Adrenal gland (tissue), 12 donors: ENCODE measurements around the gene ADAT3. TPM values are rescaled to one million over a fixed set of nuclear protein-coding genes. Genes with fewer than 3 reads are reported as not detected.

ENCODE experiments used
- DNase-seq, 7 donors: peaks; one replicate each; pipeline ENCODE4 v3.0.0-alpha.2; 2019 to 2020
- H3K27ac ChIP-seq, 5 donors: fragments of 200-600 bp; sonication (generic) in 4 of 5; 1 replicate in 3 of 5; 2 replicates in 2 of 5; pipeline versions ENCODE4 v1.5.1 to v1.8.0; 2016 to 2020; ENCODE audit warnings: mild to moderate bottlenecking in 1 of 5
- H3K27me3 ChIP-seq: fragments of 200-600 bp; 2 replicates; pipeline ENCODE4 v1.8.0; 2021
- H3K36me3 ChIP-seq, 2 donors: fragments of 200-600 bp; replicated peaks in 1 of 2; 1 replicate in 1 of 2; 2 replicates in 1 of 2; pipeline versions ENCODE4 v1.5.1 to v1.8.0; 2018 to 2022
- H3K4me1 ChIP-seq, 2 donors: fragments of 200-600 bp; replicated peaks in 1 of 2; 1 replicate in 1 of 2; 2 replicates in 1 of 2; pipeline versions ENCODE4 v1.5.1 to v1.8.0; 2018 to 2021
- H3K4me3 ChIP-seq, 4 donors: fragments of 200-600 bp; sonication (generic) in 3 of 4; one replicate each; pipeline ENCODE4 v1.5.1; 2016 to 2018
- H3K9me3 ChIP-seq, 3 donors: fragments of 200-600 bp; sonication (generic) in 1 of 3; replicated peaks in 1 of 3; 1 replicate in 2 of 3; 2 replicates in 1 of 3; pipeline versions ENCODE4 v1.5.1 to v1.8.0; 2016 to 2021
- CTCF ChIP-seq, 6 experiments: fragments of 450-650 bp in 4 of 6; fragments of 200-600 bp in 2 of 6; sonication (generic) in 1 of 6; IDR thresholded peaks; 1 replicate in 5 of 6; 2 replicates in 1 of 6; pipeline versions ENCODE4 v1.5.1 to v1.8.0; 2016 to 2021; ENCODE audit warnings: antibody characterized with exemption in 6 of 6, mild to moderate bottlenecking in 2 of 6, moderate library complexity in 1 of 6
- POLR2A ChIP-seq, 2 donors: fragments of 450-650 bp; IDR thresholded peaks; one replicate each; pipeline ENCODE4 v1.6.1; 2017; ENCODE audit warnings: antibody characterized with exemption in 2 of 2, mild to moderate bottlenecking in 2 of 2, moderate library complexity in 1 of 2
- WGBS, 4 donors: extraction: QIAGEN DNeasy Blood & Tissue Kit in 2 of 4; methylation state at CpG; one replicate each; pipeline versions ENCODE4 v1.1.5 to v1.1.7; 2013 to 2017; 5-methylcytosine and 5-hydroxymethylcytosine counted together
- intact Hi-C, 2 donors: fragments of 100-400 bp; cut with DNase I; formaldehyde crosslinking; loops; one replicate each; pipeline versions ENCODE4 v1.14.1 to v1.15.0; 2022 to 2023
- polyA plus RNA-seq, 3 donors: library from polyadenylated mRNA; stranded (reverse); fragments of 200-250 nt in 2 of 3; fragments of 350-450 nt in 1 of 3; fragmentation: Illumina TruSeq in 1 of 3; extraction: RNeasy Lipid Tissue Mini Kit (QIAGEN cat#74804) in 1 of 3; gene quantifications; one replicate each; pipeline ENCODE4 v1.2.3, GENCODE V29; 2013 to 2014
- total RNA-seq, 9 donors: library from RNA; depleted of rRNA in 4 of 9; stranded (reverse); fragments of >200 nt in 4 of 9; fragments of 120-200 nt in 1 of 9; fragmentation: NEBNext Ultra II Directional in 1 of 9; extraction: Animal tissue kit (Norgen Biotek cat#: 25700) in 1 of 9; gene quantifications; one replicate each; pipeline versions ENCODE4 v1.1.0 to v1.2.4, GENCODE V29; 2013 to 2023
- donor health status: healthy with polysubstance abuse.
- donor health status: Bipolar disorder and iron deficiency.
- donor health status: DM: yes; HTN: yes; CAD: no.
- donor health status: DM: no; HTN: no; CAD: no.
- donor health status: DM: no; HTN: no; CAD: no.
- donor health status: DM: yes; HTN: yes; CAD: no.

Gene ADAT3
- total and polyA plus RNA-seq, 12 donors: 1.7 to 29.6 (median 8.3) TPM; not detected in 1

- H3K9me3 ChIP-seq: no peaks in the 10 kb centered on the region
- H3K36me3 ChIP-seq: no peaks in the 10 kb centered on the region
- H3K4me3 ChIP-seq: no peak overlapping the region
- intact Hi-C loops: no loop called here
- no peaks in the 10 kb centered on the region for H3K27me3 ChIP-seq
- WGBS, 4 donors: 64 to 78% (median 72%) methylated on average over 5 of the region's 5 CpGs
- H3K27ac ChIP-seq: no peak overlapping the region
- H3K4me1 ChIP-seq: peaks cover 11 to 13% of the 10 kb centered on the region in 2 donors
- TF ChIP-seq POLR2A (IDR thresholded peaks at IDR 0.05) (no peak), CTCF (IDR thresholded peaks at IDR 0.05) (no peak)
- no peak for DNase-seq
Measured at GRCh38 chr19:1888385-1888784, 16.8 kb upstream of the ADAT3 start.

- intact Hi-C loops: no loop called here
- no peak overlapping the region for H3K27ac ChIP-seq
- H3K9me3 ChIP-seq: no peaks in the 10 kb centered on the region
- whole genome bisulfite sequencing, 4 donors: 89 to 100% (median 93%) methylated on average over 1 of the region's 1 CpG
- DNase-seq: no peak
- H3K4me3 ChIP-seq: no peak overlapping the region
- no peaks in the 10 kb centered on the region for H3K36me3 ChIP-seq
- no peaks in the 10 kb centered on the region for H3K27me3 ChIP-seq
- H3K4me1 ChIP-seq: no peaks in the 10 kb centered on the region
- no peak for TF ChIP-seq CTCF (IDR thresholded peaks at IDR 0.05)
- no peak for TF ChIP-seq POLR2A (IDR thresholded peaks at IDR 0.05)
Measured at GRCh38 chr19:1889907-1890306, 15.3 kb upstream of the ADAT3 start.

- no peak for DNase-seq
- H3K27me3 ChIP-seq: no peaks in the 10 kb centered on the region
- 82 to 88% (median 87%) methylated on average over 17 of the region's 17 CpGs for WGBS, 4 donors
- H3K9me3 ChIP-seq: no peaks in the 10 kb centered on the region
- no peak for TF ChIP-seq POLR2A (IDR thresholded peaks at IDR 0.05)
- TF ChIP-seq CTCF (IDR thresholded peaks at IDR 0.05): no peak
- intact Hi-C loops: no loop called here
- H3K4me3 ChIP-seq: no peak overlapping the region
- H3K27ac ChIP-seq: no peak overlapping the region
- H3K36me3 ChIP-seq: no peaks in the 10 kb centered on the region
- H3K4me1 ChIP-seq: peaks cover 0 to 10% of the 10 kb centered on the region in 2 donors
Measured at GRCh38 chr19:1893791-1894190, 11.4 kb upstream of the ADAT3 start.

- no peaks in the 10 kb centered on the region for H3K27me3 ChIP-seq
- no peak overlapping the region for H3K4me3 ChIP-seq
- H3K27ac ChIP-seq: peak overlapping the region in 2 of 5 donors; percentile 8 to 34
- WGBS, 4 donors: 73 to 88% (median 82%) methylated on average over 8 to 13 of the region's 13 CpGs
- intact Hi-C loops: no loop called here
- peak in 1 of 7 donors; percentile 14 for DNase-seq
- TF ChIP-seq POLR2A (IDR thresholded peaks at IDR 0.05): no peak
- no peak for TF ChIP-seq CTCF (IDR thresholded peaks at IDR 0.05)
- H3K4me1 ChIP-seq: peaks cover 0 to 10% of the 10 kb centered on the region in 2 donors
- H3K36me3 ChIP-seq: no peaks in the 10 kb centered on the region
- no peaks in the 10 kb centered on the region for H3K9me3 ChIP-seq
Measured at GRCh38 chr19:1896508-1896907, 8.7 kb upstream of the ADAT3 start.
